Right lung (tissue), 5 donors: ENCODE data around the gene DICER1. TPM values are rescaled to one million over a fixed set of nuclear protein-coding genes. Genes with fewer than 3 reads are reported as not detected.
A peak's percentile ranks its signal among the peaks of the same experiment; 100 is the strongest.
"Not testable (repeated sequence)": the region's sequence is repeated elsewhere in the genome, so short reads cannot be mapped to it uniquely, and the experiment has no call there.

Experiments
- DNase-seq, 2 donors: peaks; one replicate each; pipeline ENCODE4 v3.0.0-alpha.2; 2013
- polyA plus RNA-seq, 5 donors: library from polyadenylated mRNA; unstranded; fragments of 120-200 nt; gene quantifications; one replicate each; pipeline versions ENCODE4 v1.2.1 to v1.2.3, GENCODE V29; 2013; ENCODE audit warnings: inconsistent platforms in 1 of 5, low replicate concordance in 1 of 5; ENCODE audit not compliant: insufficient read length in 5 of 5, insufficient read depth in 1 of 5

Gene DICER1
- polyA plus RNA-seq, 5 donors = 32.2 to 56.8 (median 49.6) TPM

DNA sequence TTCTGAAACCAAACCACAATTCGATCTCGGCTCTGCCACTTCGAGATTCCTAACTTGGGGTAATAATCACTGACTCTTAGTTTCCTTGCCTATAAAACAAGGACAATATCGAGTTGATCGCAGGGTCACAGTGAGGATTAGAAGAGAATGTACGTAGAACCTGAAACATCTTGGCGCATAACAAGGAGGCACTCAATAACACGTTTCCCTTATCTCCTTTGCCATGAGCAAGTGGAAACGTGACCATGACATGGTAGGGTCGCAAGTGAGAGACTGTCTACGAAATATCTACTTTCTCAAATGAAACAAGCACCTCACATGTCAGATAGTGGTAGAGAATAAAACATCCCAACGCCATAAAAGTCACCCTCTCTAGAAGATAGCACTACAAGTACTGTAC, 2.3 kb downstream of the DICER1 start:
- DNase-seq = no peak

DNA sequence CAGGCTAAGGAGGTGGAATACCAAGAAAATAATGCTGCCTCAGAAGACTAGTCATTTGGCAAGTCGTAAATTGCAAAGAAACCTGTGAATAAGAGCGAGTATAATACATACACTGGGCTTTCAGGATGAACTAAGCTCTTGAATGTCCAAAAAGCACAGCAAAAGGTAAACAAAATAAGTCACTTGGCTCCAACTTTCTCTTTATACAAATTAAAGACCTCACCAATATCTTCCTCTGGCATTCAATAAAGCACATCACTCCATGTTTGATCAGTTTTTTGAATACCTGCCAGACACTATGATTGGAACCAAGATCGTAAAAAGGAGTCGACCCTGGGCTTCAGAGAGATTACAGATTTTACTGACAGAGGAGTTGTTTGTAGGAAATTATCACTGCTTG, 3.5 kb downstream of the DICER1 start:
- DNase-seq = no peak

DNA sequence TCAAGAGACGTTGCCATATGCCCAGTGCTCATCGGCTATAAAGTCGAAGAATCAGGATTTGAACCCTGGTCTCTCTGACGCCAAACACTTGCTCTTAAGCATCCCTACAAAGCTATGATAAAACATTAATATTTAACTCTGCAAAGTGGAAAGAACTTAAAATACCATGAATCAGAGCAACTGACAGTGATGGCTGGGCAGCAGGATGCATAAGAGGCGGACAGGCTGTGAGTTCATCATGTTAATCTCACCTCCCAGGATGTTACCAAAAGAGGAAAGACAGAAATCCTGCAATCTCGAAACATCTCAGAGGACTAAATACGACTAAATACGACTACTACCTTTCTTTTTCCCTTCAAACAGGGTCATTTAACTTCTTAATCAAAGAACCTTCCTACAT, 5.8 kb downstream of the DICER1 start:
- no peak for DNase-seq

DNA sequence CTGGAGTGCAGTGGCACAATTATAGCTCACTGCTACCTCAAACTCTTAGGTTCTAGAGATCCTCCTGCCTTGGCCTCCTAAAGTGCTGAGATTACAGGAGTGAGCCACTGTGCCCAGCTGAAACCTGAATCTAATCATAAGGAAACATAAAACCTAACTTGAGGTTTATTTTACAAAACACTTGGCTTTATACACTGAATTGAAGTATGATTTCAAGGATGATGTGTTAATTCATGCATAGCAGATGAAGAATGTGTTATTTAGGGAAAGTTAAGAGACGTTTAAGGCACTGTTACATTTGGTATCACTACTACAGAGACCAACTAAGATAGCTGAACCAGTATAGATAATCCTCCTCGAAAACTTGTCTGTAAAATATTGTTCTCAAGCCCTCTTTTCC, 6.4 kb downstream of the DICER1 start:
- no peak for DNase-seq

DNA sequence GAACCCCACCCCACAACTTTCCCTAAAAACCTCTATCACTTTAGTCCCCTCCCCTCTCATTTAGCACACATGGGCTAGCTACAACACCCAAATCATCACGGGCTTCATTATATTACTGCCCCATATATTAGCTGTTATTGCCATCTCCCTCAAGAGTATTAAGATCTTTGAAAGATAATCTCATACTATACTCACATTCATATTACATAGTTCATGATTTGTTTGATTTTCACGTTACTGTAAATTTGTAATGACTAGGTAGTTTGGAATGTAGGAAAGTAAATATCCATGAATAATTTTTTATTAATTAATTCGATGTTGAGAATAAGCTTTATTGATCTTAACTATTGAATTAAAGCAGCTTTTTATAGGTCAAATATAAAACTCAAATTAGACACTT, 7.9 kb downstream of the DICER1 start:
- DNase-seq = no peak

DNA sequence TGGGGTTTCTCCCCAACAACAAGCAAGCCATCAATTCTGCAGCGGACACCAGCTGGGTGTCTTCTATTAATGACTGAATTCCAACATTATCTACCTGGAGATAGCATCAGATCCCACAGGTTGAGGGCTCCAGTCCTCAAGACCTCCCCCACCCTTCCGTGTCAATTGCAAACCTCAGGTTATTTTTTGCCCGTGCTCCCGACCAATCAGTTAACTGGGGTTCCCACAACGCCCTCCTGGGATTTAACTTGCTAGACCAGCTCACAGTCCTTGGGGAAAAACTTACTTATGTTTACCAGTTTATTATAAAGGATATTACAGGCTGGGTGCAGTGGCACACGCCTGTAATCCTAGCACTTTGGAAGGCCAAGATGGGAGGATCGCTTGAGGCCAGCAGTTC, 9.7 kb downstream of the DICER1 start:
- no peak for DNase-seq

DNA sequence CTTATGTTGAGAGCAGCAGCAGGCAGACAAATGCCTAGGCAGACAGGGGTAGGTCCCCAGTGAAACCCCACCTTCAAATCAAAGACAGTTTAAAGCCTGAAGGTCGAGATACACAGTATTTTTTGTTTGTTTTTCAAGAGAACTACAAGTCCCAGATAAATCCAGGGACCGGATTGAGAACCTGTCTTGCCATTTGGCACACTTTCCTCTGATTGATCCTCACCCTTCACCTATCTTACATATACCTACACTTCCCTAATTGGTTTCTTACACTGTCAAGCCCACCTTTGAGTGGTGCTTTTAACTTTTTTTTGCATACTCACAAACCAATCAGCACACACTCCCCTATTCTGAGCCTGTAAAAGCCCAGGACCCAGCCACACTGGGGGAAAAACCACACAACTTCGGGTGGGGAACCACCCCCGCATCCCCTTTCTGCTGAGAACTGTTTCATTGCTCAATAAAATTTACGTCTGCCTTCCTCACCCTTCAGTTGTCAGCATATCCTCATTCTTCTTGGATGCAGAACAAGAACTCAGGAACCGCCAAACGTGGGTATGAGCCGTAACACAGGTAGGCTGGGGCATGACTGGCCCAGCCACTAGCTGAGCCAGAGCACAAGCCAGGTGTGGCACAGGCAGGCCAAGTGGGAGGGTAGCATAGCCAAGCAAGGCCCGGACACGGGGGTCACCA, 11.1 kb downstream of the DICER1 start:
- no peak for DNase-seq

DNA sequence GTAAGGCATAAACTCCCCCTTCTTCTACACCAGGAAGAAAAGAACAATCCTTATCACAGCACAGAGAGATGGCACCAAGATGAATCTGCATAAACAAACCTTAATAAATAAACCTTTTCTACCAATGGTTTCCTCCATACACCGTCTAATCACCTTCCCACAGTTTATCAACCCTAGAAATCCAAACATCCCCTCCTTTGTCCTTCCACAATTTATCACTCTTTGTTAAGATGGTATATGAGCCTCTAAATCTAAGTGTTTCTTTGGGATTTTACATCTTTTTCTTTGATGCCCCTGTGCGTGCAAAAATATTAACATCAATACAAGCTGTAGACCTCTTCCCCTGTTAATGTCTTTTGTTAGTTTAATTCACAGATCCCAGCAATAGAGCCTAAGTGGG, 12.5 kb downstream of the DICER1 start:
- DNase-seq = no peak

DNA sequence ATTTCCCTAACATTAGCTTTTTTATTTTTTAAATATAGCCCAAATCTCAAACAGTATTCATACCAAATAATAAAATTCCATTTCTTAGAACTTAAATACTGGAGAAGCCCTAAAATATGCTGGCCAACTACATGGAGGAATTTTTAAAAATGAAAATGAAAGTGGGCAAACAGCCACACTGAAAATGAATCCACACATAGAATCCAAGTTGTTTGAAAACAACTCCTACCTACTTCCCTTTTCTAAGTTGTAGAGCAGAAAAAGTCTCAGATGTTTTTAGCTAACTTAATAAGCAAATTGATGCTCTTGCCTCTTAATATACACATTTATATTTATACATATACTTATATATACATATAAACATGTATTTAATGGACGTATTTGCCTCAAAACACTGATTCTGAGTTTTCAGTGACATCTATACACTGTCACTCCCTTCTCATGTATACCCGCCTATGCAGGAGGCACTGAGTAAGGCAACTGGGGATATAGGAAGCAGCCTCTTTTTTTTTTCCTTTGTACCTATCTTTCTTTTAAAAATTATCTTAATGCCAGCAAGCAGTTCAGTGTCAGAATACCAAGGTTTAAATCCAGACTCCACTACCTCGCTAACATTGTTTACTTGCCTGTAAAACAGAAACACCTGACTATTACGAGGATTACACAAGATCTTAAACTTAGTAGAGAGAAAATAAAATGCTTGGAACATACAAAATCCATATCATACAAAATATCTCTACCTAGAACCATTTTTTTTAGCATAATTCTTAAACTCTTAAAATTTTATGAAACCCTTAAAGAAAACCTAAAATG, 13.3 kb downstream of the DICER1 start:
- peak in 1 of 2 donors; percentile 24 for DNase-seq

DNA sequence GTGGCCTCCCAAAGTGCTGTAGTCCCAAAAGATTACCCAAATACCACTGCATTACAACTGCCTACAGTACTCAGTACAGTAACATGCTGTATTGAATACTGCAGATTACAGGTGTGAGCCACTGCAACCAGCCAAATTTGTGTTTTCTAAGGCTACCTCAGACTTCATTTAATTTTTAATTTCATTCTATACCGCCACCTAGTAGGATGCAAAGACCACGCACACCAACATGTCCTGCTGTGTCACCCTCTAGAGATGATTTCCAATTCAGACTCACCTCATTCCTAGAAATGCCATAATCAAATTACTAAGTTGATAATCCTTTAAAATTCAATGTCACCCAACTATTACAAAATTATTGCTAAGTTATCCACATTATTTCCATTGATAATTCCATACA, 15.1 kb downstream of the DICER1 start:
- DNase-seq = no peak

DNA sequence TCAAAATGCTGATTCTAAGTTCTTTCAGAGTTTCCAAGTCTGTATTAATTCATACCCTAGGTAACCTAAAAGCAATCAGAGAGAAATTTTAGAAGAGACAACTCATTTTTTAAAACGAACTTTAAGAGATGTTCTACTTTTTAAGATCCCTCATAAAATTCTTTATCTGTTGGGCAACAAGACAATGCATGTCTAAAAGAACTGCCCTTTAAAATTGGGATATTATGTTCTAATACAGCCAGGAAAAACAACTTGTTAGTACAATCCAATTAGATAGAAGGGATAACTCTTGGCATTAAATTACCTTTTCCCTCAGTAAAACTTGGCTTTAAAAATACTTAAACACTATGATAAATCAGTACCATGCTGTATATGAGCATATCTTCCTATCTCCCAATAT, 15.6 kb downstream of the DICER1 start:
- DNase-seq = no peak

DNA sequence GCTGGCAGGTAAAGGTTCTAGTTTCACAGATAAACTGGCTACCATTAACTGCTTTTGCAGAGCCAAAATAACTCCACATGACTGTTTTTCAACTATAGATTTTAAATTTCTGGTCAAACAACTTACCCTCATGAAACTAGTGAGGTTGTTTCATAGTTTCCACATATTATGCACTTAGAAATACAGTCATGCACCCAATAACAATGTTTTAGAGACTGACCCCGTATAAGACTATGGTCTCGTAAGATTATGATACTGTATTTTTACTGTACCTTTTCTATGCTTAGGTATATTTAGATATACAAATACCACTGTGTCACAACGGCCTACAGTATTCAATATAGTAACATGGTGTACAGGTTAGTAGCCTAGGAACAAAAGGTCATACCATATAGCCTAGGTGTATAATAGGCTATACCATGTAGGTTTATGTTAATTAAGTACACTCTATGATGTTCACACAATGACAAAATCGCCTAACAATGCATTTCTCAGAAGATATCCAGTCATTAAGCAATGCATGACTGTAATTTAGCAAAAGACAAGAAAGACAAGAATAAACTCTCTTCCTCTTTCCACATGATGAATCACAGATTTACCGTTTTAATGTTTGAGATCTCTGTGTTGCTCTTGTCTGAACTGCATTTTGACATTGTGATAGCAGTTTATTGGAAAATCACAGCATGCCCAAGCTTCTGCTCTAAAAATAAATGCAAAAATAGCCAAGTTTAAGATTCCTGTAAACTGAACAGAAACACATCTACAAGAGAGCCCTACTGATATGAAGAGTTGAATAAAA, 17.1 kb downstream of the DICER1 start:
- no peak for DNase-seq

DNA sequence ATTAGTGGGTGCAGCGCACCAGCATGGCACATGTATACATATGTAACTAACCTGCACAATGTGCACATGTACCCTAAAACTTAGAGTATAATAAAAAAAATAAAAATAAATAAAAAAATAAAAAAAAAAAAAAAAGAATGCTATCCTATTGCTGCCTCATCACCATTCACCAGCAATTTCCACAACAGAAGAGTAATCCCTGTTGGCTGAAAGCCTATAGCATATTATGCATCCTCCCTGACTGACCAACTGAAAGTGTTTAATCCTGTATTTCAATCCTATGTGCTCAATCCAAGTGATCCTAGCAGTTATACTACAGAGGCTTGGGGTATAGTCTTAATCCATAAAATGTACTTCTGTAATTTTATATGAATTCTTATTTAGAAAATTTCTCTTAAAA, 18.5 kb downstream of the DICER1 start:
- no peak for DNase-seq

DNA sequence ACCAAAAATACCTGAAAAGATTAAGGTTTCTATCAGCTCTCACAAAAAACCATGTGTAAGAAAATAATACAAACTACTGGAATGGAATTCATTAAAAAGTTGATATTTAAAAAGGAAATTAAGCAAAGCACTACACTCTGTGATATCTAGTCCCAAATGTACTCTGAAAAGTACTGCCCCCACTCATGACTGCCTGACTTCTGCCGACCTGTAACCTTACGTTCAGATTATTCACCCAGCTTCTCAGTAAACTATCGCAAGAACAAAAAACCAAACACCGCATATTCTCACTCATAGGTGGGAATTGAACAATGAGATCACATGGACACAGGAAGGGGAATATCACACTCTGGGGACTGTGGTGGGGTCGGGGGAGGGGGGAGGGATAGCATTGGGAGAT, 18.9 kb downstream of the DICER1 start:
- not testable (repeated sequence) for DNase-seq

DNA sequence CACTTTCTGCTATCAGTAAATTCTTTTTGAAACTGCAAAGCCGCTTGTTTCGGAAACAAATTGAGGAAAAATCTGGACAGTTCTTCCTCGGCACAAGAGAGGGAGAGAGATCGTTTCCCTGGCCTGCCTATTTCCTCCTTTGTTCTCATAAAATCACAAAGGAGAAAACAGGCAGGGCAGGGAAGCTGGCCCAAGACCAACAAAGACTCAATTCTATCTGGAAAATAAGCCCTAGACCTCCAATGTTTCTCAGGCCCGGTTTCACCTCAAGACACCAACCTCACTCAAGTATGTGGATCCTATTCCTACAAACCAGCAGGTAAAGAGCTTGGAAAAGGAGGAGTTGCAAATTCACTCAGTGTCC, 19.5 kb downstream of the DICER1 start:
- peak in 1 of 2 donors; percentile 10 for DNase-seq

DNA sequence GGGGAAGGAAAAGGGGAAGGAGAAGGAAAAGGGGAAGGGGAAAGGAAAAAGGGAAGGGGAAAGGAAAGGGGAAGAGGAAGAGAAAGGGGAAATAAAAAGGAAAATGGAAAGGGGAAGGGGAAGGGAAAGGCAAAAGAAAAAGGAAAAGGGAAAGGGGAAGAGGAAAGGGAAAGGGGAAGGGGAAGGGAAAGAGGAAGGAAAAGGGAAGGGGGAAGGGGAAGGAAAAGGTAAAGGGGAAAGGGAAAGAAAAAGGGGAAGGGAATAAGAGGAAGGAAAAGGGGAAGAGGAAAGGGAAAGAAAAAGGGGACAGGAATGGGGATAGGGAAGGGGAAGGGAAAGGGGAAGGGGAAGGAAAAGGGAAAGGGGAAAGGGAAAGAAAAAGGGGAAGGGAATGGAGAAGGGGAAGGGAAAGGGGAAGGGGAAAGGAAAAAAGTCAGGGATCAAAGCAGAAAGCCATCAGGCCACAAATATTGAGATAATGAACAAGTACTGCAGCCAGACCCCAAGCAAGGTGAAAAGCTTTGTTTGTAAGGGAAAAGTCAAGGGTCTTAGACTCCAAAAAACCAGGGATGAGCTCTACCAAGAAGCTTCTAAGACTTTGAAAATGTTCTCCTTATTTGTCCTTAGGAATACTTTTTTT, 20.0 kb downstream of the DICER1 start:
- no peak for DNase-seq

DNA sequence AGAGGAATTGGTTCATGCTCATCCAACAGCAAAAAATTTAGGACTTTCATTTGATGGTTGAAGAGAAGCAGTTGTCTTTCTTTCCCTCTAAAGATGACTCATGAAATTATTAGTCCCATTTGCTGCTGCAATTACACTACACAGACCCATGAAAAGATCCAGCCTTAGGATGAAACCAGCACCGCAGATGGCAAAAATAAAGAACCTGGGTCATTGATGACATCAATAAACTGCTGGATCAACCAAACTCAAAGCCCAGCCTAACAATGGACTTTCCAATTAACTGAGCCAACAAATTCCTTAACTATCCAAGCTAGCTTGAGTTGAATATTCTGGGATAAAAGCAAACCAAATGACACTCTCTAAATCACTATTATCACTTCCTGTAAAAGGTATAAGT, 20.7 kb downstream of the DICER1 start:
- no peak for DNase-seq

DNA sequence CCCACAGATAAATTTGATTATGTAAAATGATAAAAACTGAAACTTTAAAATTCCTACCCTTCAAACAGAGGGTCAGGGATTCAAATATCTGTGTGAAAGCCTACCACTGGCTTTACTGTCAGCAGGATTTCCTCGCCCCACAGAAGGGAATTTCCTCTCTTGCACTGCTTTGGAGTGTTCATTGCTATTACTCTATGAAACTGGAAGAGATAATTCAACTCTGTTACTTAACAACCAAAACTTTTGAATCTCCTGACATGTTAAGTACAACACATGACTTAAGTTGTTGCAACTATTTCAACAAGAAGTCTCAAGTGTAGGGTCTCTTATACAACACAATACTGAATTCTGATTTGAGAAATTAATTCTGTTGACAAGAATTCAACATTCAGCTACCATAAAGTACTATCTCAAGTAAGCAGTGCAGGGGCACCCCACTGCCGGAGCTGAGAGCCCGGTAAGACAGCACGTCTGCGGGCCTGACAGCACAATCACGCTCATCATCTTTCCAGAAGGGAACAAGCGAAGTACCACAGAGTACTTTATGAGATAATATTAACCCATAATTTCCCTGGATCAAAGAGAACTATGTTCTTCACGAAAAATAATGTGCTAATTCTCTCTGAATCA, 22.9 kb downstream of the DICER1 start:
- no peak for DNase-seq

DNA sequence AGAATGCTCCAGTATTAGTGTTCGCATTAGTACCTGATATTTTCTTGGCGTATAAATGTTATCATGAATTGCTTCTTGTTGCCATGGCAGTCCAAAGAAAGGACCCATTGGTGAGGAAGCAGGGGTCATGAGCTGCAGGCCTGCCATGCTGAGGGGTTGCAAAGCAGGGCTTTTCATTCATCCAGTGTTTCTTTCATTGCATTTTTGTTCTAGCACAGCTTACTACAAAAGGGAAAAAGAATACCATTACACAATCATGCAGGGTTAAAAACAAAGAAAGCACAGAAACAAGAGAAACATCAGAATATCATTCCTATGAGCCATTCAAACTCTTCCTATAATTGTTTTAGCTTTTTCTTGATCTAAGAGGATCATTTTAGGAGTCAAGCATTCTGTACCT, 24.0 kb downstream of the DICER1 start:
- DNase-seq = no peak

DNA sequence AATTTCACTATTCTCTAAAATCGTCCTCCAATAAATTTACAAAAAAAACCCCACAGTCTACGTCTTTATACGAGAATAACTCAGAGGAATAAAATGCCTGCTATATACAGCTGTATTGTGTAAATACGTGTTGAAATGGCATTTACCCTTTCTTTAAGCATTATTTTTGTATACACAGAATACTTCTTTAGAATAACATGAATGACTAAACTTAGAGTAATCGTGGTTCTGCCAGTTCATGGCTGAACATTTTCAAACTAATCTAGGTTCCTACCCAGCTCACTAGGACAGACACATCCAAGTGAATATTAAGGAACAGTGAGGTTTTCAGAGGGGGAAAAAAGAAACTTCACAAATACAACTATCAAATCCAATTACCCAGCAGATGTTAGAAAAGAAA, 24.6 kb downstream of the DICER1 start:
- DNase-seq = no peak

DNA sequence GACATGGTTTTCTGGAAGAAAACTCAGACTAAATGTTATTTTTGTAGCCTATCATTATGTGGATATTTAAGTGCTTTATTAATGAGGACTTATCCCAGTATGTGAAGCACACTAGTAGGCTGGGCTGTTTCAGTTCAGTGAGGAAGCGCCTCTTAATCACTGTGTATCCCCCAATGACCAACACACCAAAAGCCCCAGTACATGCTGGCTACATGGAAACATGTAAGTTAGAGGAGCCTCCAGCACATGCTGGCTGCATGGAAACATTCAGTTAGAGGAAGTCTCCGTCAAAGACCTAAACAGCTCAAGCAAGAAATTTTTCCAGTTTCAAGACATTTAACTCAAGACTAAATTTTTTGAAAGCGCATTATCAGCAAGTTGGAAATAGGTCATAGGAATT, 26.8 kb downstream of the DICER1 start:
- DNase-seq = no peak

DNA sequence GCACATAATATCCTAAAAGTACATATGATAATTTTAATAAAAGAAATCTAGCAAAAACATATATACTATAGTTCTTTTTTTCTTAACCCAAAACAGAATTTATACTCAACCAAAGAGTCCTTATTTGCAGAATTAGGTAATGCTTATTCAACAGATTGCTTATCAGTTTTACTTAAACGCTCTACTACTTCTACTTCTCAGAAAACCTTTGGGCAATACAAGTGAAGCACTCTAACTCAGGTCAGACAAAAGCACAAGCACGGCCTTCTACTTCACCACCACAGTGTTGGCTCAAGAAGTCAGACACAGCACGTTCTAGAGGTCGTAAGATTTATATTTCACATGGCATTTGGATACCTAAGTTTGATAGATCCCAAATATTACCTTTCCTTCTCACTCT, 29.2 kb downstream of the DICER1 start:
- no peak for DNase-seq
